ENCODE data around the gene ACSBG1.
"Not testable (repeated sequence)": the region's sequence is repeated elsewhere in the genome, so short reads cannot be mapped to it uniquely, and the experiment has no call there.

ACSBG1 gene

DNA sequence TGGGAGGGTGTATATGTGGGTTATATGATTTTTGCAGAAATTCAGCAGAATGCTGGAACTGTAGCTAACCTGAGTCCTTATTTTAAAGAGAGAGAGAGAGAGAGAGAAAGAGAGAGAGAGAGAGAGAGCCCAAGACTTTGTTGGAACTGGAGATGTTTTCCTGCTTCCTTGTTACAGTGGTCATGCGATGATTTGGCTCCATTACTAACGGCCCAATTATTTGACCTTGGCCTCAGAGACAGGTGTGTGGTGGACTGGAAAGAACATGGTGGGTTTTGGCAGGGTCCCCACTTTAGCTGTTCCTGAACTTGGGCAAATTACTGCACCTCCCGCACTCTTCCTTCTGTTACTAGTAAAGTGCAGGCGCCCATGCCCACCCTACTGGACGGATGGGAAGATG lies 14.8 kb upstream of the ACSBG1 start:
- no peak for DNase-seq (ENCODE audit: low spot score)

- no peak for DNase-seq (ENCODE audit: low spot score)
Measured at GRCh38 chr15:78247911-78248310, 13.5 kb upstream of the ACSBG1 start.

GRCh38 chr15:78245976-78246620 lies 11.7 kb upstream of the ACSBG1 start:
- not testable (repeated sequence) for DNase-seq (ENCODE audit: low spot score)

- DNase-seq (ENCODE audit: low spot score) = not testable (repeated sequence)
Measured at GRCh38 chr15:78245392-78245791, 11.0 kb upstream of the ACSBG1 start.

DNA sequence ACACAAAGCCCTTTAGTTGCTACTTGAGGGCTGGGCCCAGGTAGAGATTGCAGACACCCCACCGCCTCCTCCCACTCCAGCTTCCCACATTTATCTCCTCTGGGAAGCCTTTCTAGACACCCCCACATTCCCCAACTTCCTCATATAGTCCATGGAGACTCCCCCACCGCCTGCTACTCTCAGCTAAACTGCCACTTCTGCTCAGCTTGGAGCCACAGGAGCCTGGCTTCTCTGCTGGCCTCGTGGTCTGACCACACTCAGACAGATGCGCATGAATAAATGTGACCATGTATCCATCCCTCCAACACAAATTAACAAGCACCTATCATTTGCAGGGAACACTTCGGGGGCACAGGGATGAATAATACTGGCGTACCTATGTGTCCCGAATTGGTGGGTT lies 10.5 kb upstream of the ACSBG1 start:
- DNase-seq (ENCODE audit: low spot score) = no peak

GRCh38 chr15:78244101-78244500 lies 9.7 kb upstream of the ACSBG1 start:
- DNase-seq (ENCODE audit: low spot score) = no peak

- DNase-seq (ENCODE audit: low spot score) = peak; percentile 53
Measured at GRCh38 chr15:78243491-78243941, 9.2 kb upstream of the ACSBG1 start.

DNA sequence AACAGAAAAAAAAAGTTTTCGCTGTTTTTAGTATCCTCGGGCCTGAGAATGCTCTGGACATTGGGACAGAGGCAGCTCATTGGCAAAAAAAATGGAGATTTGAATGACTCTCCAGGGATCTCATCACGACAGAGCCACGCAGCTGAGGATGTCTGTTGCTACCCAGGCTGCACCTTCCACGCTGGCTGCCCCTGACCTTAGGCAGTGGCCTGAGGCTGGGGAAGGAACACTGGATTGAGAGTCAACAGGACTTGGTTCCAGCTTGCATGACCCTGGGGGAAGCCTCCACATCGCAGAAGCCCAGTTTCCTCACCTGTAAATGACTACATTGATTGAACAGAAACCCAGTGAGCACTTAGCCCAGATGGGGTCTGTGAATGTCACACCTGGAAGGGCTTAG lies 8.7 kb upstream of the ACSBG1 start:
- no peak for DNase-seq (ENCODE audit: low spot score)

- no peak for DNase-seq (ENCODE audit: low spot score)
Measured at GRCh38 chr15:78242128-78242527, 7.8 kb upstream of the ACSBG1 start.

GRCh38 chr15:78241017-78241416 lies 6.7 kb upstream of the ACSBG1 start:
- peak; percentile 95 for DNase-seq (ENCODE audit: low spot score)

DNA sequence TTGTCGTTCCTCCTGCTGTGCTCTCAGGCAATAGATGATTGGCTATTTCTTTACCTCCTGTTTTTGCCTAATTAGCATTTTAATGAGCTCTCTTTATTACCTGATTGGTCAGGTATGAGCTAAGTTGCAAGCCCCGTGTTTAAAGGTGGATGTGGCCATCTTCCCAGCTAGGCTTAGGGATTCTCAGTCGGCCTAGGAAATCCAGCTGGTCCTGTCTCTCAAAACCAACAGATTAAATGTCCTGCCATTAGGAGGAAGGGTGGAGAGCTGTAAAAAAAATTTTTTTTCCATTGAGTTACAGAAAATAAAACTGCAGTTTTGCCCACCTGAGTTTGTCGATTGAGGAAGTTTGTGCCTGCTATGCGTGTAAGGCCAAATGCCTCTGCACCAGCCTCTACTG lies 5.4 kb upstream of the ACSBG1 start:
- no peak for DNase-seq (ENCODE audit: low spot score)

DNA sequence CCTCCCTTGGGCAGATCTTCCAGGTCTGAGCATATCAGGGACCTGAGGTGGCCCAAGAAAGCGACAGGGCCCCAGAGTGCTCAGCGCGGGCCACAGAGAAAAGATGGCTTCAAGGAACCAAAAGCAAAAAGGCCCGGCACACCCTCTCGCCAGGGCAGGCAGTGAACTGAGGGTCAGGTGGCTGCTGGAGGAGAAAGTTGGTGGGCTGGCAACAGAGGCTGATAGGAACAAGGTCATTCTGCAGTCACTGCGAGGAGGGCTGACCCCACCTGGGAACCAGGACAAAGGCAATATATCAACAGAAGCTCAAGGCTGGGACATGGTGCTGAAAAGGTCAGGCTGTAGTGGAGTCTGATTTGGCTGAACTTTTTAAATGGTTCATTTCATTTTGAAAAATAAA lies 2.8 kb upstream of the ACSBG1 start:
- DNase-seq (ENCODE audit: low spot score) = no peak

- no peak for DNase-seq (ENCODE audit: low spot score)
Measured at GRCh38 chr15:78236491-78236890, 2.1 kb upstream of the ACSBG1 start.

- DNase-seq (ENCODE audit: low spot score) = no peak
Measured at GRCh38 chr15:78233496-78233895, 869 bp downstream of the ACSBG1 start.

DNA sequence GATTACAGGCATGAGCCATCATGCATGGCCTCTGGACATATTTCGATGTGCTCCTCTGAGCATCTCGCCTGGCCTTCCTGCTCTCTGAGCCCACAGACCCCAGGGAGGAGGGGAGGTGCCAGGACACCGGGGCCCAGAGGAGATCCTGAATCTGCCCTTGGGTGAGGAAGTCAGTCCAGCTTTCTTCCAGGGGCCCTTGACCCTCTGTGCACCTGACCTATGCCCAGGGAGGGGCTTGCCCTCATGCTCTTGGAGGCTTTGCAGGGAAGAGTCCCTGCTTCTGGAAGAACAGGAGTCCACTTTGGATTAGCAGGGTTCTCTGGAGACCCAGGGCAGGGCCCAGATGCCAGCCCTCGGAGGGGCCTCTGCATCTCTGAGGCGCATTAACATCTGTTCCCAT lies 1.4 kb downstream of the ACSBG1 start:
- no peak for DNase-seq (ENCODE audit: low spot score)

- DNase-seq (ENCODE audit: low spot score) = peak; percentile 3
Measured at GRCh38 chr15:78229431-78230406, 4.6 kb downstream of the ACSBG1 start.

GRCh38 chr15:78228356-78228996 lies 5.9 kb downstream of the ACSBG1 start:
- DNase-seq (ENCODE audit: low spot score) = no peak

- DNase-seq (ENCODE audit: low spot score) = no peak
Measured at GRCh38 chr15:78225783-78226541, 8.4 kb downstream of the ACSBG1 start.

- peak; percentile 21 for DNase-seq (ENCODE audit: low spot score)
Measured at GRCh38 chr15:78224023-78224411, 10.3 kb downstream of the ACSBG1 start.

- peak; percentile 40 for DNase-seq (ENCODE audit: low spot score)
Measured at GRCh38 chr15:78223396-78224022, 10.9 kb downstream of the ACSBG1 start.

DNA sequence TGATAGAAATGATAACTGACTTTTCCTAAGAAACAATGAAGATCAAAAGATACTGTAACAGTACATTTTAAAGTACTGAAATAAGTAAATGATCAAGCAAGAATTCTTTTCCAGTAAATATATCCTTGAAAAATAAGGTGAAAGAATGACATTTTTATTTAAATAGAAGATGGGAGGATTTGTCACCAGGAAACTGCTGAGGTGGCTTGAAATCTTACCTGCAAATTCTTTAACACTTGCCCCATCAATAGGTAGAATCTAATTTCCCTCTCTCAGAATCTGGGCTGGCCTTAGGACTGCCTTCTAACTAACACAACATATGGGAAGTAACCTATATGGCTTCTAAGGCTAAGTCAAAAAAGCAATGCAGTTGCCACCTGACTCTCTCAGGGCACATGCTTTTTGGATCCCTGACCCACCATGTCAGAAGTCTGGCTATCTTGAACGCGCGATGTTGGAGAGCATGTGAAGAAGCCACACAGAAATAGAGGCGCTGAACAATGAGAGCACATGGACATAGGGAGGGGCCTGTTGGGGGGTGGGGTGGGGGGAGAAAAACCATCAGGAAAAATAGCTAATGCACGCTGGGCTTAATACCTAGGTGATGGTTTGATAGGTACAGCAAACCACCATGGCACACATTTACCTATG lies 11.5 kb downstream of the ACSBG1 start:
- DNase-seq (ENCODE audit: low spot score) = no peak
